ENCODE measurements around the gene RTP1.

- TF ChIP-seq YY1 (IDR thresholded peaks at IDR 0.05; ENCODE audit: insufficient read depth, insufficient read length) (no peak), ZNF274 (IDR thresholded peaks at IDR 0.05; ENCODE audit: low read depth, low read length) (no peak)
Observed at GRCh38 chr3:187191271-187191670, 6.0 kb upstream of the RTP1 start.
